Neural progenitor cell (in vitro differentiated cells): ENCODE results near the gene GUF1. TPM values are rescaled to one million over a fixed set of nuclear protein-coding genes. Genes with fewer than 3 reads are reported as not detected.

Experiments
- DNase-seq: peaks from one replicate; pipeline ENCODE4 v3.0.0-alpha.2; 2016; ENCODE audit warnings: low spot score
- H2AFZ ChIP-seq: fragments of 200-600 bp; sonication (generic); replicated peaks from 2 replicates; pipeline ENCODE4 v1.6.1; 2016; ENCODE audit warnings: antibody characterized with exemption
- H3F3A ChIP-seq: fragments of 200-600 bp; sonication (generic); 2 replicates; pipeline ENCODE4 v1.6.1; 2016; ENCODE audit warnings: antibody characterized with exemption, low read depth
- H3K27ac ChIP-seq: fragments of 200-600 bp; sonication (generic); 2 replicates; pipeline ENCODE4 v1.5.1; 2016; ENCODE audit warnings: mild to moderate bottlenecking
- H3K27me3 ChIP-seq: fragments of 200-600 bp; sonication (generic); 2 replicates; pipeline ENCODE4 v1.6.1; 2016; ENCODE audit warnings: mild to moderate bottlenecking, moderate library complexity
- H3K36me3 ChIP-seq: fragments of 200-600 bp; sonication (generic); 2 replicates; pipeline ENCODE4 v1.5.1; 2016
- H3K4me1 ChIP-seq: fragments of 200-600 bp; sonication (generic); 2 replicates; pipeline ENCODE4 v1.6.1; 2016; ENCODE audit warnings: mixed run types
- H3K4me2 ChIP-seq: fragments of 200-600 bp; sonication (generic); 2 replicates; pipeline ENCODE4 v1.6.1; 2016
- H3K4me3 ChIP-seq: fragments of 200-600 bp; sonication (generic); 2 replicates; pipeline ENCODE4 v1.5.1; 2016
- H3K79me2 ChIP-seq: fragments of 200-600 bp; sonication (generic); 2 replicates; pipeline ENCODE4 v1.6.1; 2016; ENCODE audit warnings: low read depth
- H3K9ac ChIP-seq: fragments of 200-600 bp; sonication (generic); 2 replicates; pipeline ENCODE4 v1.6.1; 2016
- H3K9me3 ChIP-seq: fragments of 200-600 bp; sonication (generic); 2 replicates; pipeline ENCODE4 v1.5.1; 2016; ENCODE audit warnings: low read depth
- H4K20me1 ChIP-seq: fragments of 200-600 bp; sonication (generic); 2 replicates; pipeline ENCODE4 v1.6.1; 2016; ENCODE audit warnings: low read depth
- H3K27ac Mint-ChIP-seq: 3 replicates; pipeline ENCODE4 v1.8.0; 2021; ENCODE audit warnings: mixed read lengths
- H3K27me3 Mint-ChIP-seq: 2 replicates; pipeline ENCODE4 v1.8.0; 2022; ENCODE audit warnings: low read depth, mild to moderate bottlenecking, inconsistent platforms, moderate library complexity, mixed read lengths; ENCODE audit not compliant: insufficient read depth
- H3K36me3 Mint-ChIP-seq: 3 replicates; pipeline ENCODE4 v1.8.0; 2021; ENCODE audit warnings: mixed read lengths
- H3K4me1 Mint-ChIP-seq: 3 replicates; pipeline ENCODE4 v1.8.0; 2021; ENCODE audit warnings: mixed read lengths
- H3K4me3 Mint-ChIP-seq: 3 replicates; pipeline ENCODE4 v1.8.0; 2021; ENCODE audit warnings: mild to moderate bottlenecking, moderate library complexity, mixed read lengths
- H3K9me3 Mint-ChIP-seq: 3 replicates; pipeline ENCODE4 v1.8.0; 2020; ENCODE audit warnings: mixed read lengths
- EZH2 ChIP-seq: fragments of 200-600 bp; sonication (generic); IDR thresholded peaks from 2 replicates; pipeline ENCODE4 v1.6.1; 2017; ENCODE audit warnings: antibody characterized with exemption, mild to moderate bottlenecking, moderate library complexity
- EZH2phosphoT487 ChIP-seq: fragments of 200-600 bp; sonication (generic); IDR thresholded peaks from 2 replicates; pipeline ENCODE4 v1.6.1; 2017; ENCODE audit warnings: antibody characterized with exemption
- total RNA-seq: library from RNA; depleted of rRNA; stranded (reverse); fragments of >200 nt; gene quantifications from 2 replicates; pipeline ENCODE4 v1.2.3, GENCODE V29; 2015; ENCODE audit warnings: low replicate concordance
- TF ChIP-seq, protein P1 (sequence below): fragments of 200-600 bp; sonication (generic); IDR thresholded peaks from 2 replicates; pipeline ENCODE4 v1.5.1; 2017; ENCODE audit warnings: antibody characterized with exemption, mild to moderate bottlenecking

Gene GUF1
- total RNA-seq, 1 donor from 2014 or later, result 39.4 TPM

DNA sequence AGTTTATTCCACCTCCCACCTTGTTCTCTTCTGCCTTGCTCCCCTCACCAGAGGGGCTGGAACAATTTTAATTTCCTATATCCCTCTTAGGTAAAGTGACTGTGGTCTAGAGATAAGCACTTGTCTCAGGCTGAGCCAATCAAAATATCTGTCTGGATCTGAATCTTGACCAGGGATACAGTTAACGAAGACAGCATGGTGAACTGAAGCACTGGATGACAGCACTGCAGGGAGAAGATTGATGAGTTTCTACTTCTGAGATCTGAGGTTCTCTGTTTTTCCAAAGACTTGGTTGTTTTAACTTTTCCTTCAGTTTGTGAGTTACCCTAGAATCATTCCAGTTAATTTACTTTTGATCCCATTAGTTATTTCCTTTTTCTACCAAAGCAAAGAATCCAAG lies 34.9 kb downstream of the GUF1 start:
- Histone ChIP-seq H3K79me2 (peaks cover 13% of the 10 kb centered on the region), H3K4me1 (peaks cover 4% of the 10 kb centered on the region), H3F3A (no peaks in the 10 kb centered on the region), H3K36me3 (no peaks in the 10 kb centered on the region), H3K9me3 (no peaks in the 10 kb centered on the region), H3K4me3 (no peak overlapping the region), H4K20me1 (no peaks in the 10 kb centered on the region), H3K27ac (no peak overlapping the region), H3K9ac (no peak overlapping the region), H3K4me2 (no peak overlapping the region), H2AFZ (no peak overlapping the region), H3K27me3 (no peaks in the 10 kb centered on the region)
- no peaks in the 10 kb centered on the region for H3K27me3 Mint-ChIP-seq
- H3K9me3 Mint-ChIP-seq, result no peaks in the 10 kb centered on the region
- no peak overlapping the region for H3K4me3 Mint-ChIP-seq
- H3K36me3 Mint-ChIP-seq, result peaks cover 5% of the 10 kb centered on the region
- TF ChIP-seq EZH2 (no peak), EZH2phosphoT487 (no peak)
- TF ChIP-seq, protein P1, sequence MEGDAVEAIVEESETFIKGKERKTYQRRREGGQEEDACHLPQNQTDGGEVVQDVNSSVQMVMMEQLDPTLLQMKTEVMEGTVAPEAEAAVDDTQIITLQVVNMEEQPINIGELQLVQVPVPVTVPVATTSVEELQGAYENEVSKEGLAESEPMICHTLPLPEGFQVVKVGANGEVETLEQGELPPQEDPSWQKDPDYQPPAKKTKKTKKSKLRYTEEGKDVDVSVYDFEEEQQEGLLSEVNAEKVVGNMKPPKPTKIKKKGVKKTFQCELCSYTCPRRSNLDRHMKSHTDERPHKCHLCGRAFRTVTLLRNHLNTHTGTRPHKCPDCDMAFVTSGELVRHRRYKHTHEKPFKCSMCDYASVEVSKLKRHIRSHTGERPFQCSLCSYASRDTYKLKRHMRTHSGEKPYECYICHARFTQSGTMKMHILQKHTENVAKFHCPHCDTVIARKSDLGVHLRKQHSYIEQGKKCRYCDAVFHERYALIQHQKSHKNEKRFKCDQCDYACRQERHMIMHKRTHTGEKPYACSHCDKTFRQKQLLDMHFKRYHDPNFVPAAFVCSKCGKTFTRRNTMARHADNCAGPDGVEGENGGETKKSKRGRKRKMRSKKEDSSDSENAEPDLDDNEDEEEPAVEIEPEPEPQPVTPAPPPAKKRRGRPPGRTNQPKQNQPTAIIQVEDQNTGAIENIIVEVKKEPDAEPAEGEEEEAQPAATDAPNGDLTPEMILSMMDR, result no peak
- H3K27ac Mint-ChIP-seq, result no peak overlapping the region
- no peak for DNase-seq
- no peaks in the 10 kb centered on the region for H3K4me1 Mint-ChIP-seq

DNA sequence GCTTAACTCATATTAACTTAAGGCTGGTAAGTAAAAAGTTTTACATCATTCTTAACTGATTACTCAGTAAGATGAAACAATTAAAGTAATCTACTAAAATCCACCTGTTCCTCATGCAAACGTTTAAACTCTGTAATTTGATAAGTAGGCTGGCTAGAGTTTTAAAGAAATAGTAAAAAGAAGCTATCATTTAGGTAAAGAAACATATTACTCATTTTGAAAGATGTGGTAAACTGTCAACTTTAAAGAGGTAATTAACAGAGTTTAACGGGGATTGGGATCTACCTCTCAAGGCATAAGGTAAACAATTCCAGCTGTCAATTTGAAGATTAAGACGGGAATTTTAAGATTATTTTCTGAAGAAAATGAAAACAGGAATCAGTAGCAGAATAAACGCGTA lies 38.4 kb downstream of the GUF1 start:
- Histone ChIP-seq H3K4me3 (no peak overlapping the region), H3K9me3 (no peaks in the 10 kb centered on the region), H3K9ac (no peak overlapping the region), H3K4me1 (peaks cover 4% of the 10 kb centered on the region), H2AFZ (no peak overlapping the region), H3F3A (no peaks in the 10 kb centered on the region), H4K20me1 (no peaks in the 10 kb centered on the region), H3K36me3 (no peaks in the 10 kb centered on the region), H3K4me2 (no peak overlapping the region), H3K27me3 (no peaks in the 10 kb centered on the region), H3K79me2 (peaks cover 47% of the 10 kb centered on the region), H3K27ac (no peak overlapping the region)
- Mint-ChIP-seq H3K4me3 (no peak overlapping the region), H3K9me3 (no peaks in the 10 kb centered on the region), H3K36me3 (peaks cover 5% of the 10 kb centered on the region), H3K27ac (no peak overlapping the region), H3K4me1 (no peaks in the 10 kb centered on the region), H3K27me3 (no peaks in the 10 kb centered on the region)
- DNase-seq, result no peak
- TF ChIP-seq EZH2phosphoT487 (no peak), EZH2 (no peak)
- TF ChIP-seq, protein P1, result no peak

DNA sequence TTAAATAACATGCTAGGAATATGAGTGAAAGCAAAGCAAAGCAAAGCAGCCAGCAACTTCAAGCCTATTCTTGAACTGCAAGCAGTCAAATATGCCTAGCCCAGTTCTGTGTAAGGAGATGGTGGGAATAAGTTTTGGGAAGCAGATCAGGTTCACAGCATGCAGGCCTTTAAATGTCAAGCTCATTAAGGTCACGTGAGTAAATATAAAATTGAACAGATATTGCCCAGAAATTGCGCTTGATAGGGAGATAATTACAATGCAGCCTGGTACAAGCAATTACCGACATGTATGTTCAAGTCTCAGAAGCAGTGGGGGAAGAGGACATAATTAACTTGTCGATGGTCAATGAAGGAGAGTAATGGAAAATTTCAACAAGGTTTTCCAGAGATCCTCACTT lies 42.2 kb downstream of the GUF1 start:
- Histone ChIP-seq H3K79me2 (peaks cover 82% of the 10 kb centered on the region), H3K4me3 (no peak overlapping the region), H3K36me3 (no peaks in the 10 kb centered on the region), H3K27ac (no peak overlapping the region), H3K4me1 (peaks cover 21% of the 10 kb centered on the region), H4K20me1 (peaks cover 7% of the 10 kb centered on the region), H3K9me3 (no peaks in the 10 kb centered on the region), H3K27me3 (no peaks in the 10 kb centered on the region), H3K9ac (no peak overlapping the region), H3F3A (no peaks in the 10 kb centered on the region), H2AFZ (no peak overlapping the region), H3K4me2 (no peak overlapping the region)
- Mint-ChIP-seq H3K36me3 (no peaks in the 10 kb centered on the region), H3K4me3 (no peak overlapping the region), H3K9me3 (no peaks in the 10 kb centered on the region), H3K27ac (no peak overlapping the region), H3K27me3 (no peaks in the 10 kb centered on the region), H3K4me1 (peaks cover 12% of the 10 kb centered on the region)
- TF ChIP-seq EZH2phosphoT487 (no peak), EZH2 (no peak)
- TF ChIP-seq, protein P1, result no peak
- no peak for DNase-seq
